Type B pancreatic cell (in vitro differentiated cells): Measurements from ENCODE around the gene EPHA6. TPM values are rescaled to one million over a fixed set of nuclear protein-coding genes. Genes with fewer than 3 reads are reported as not detected.

Experiments
- DNase-seq: peaks from one replicate; pipeline ENCODE4 v3.0.0; 2021; ENCODE audit warnings: mixed read lengths; ENCODE audit not compliant: unreplicated experiment; ENCODE audit errors: extremely low spot score
- H3K27ac Mint-ChIP-seq: 2 replicates; pipeline ENCODE4 v1.8.0; 2021; ENCODE audit warnings: mild to moderate bottlenecking, mixed read lengths
- H3K27me3 Mint-ChIP-seq: 2 replicates; pipeline ENCODE4 v1.8.0; 2021; ENCODE audit warnings: mixed read lengths
- H3K36me3 Mint-ChIP-seq: 2 replicates; pipeline ENCODE4 v1.8.0; 2021; ENCODE audit warnings: mixed read lengths
- H3K4me1 Mint-ChIP-seq: one replicate; pipeline ENCODE4 v1.8.0; 2021; ENCODE audit warnings: mixed read lengths; ENCODE audit not compliant: unreplicated experiment
- H3K4me3 Mint-ChIP-seq: 2 replicates; pipeline ENCODE4 v1.8.0; 2021; ENCODE audit warnings: mild to moderate bottlenecking, mixed read lengths
- H3K9me3 Mint-ChIP-seq: 2 replicates; pipeline ENCODE4 v1.8.0; 2021; ENCODE audit warnings: mixed read lengths
- CTCF ChIP-seq: fragments of 200-600 bp; sonication (generic); conservative IDR thresholded peaks from 2 replicates; pipeline ENCODE4 v1.5.0; 2021; ENCODE audit warnings: antibody characterized with exemption, mild to moderate bottlenecking
- total RNA-seq: library from RNA; stranded (reverse); gene quantifications from 2 replicates; pipeline ENCODE4 v1.2.1, GENCODE V29; 2021; ENCODE audit warnings: low replicate concordance

The EPHA6 gene
- total RNA-seq, 1 donor from 2014 or later, result 9.9 TPM

GRCh38 chr3:97197083-97197482 is 382.7 kb downstream of the EPHA6 start:
- Mint-ChIP-seq H3K4me1 (peaks cover 4% of the 10 kb centered on the region), H3K27ac (no peak overlapping the region), H3K9me3 (no peaks in the 10 kb centered on the region), H3K27me3 (no peaks in the 10 kb centered on the region), H3K36me3 (no peaks in the 10 kb centered on the region), H3K4me3 (no peak overlapping the region)
- no peak for TF ChIP-seq CTCF
- DNase-seq, result no peak

GRCh38 chr3:97197830-97198229 is 383.4 kb downstream of the EPHA6 start:
- Mint-ChIP-seq H3K4me1 (peaks cover 4% of the 10 kb centered on the region), H3K36me3 (no peaks in the 10 kb centered on the region), H3K4me3 (no peak overlapping the region), H3K27me3 (no peaks in the 10 kb centered on the region), H3K9me3 (no peaks in the 10 kb centered on the region), H3K27ac (no peak overlapping the region)
- DNase-seq, result no peak
- TF ChIP-seq CTCF, result no peak

DNA sequence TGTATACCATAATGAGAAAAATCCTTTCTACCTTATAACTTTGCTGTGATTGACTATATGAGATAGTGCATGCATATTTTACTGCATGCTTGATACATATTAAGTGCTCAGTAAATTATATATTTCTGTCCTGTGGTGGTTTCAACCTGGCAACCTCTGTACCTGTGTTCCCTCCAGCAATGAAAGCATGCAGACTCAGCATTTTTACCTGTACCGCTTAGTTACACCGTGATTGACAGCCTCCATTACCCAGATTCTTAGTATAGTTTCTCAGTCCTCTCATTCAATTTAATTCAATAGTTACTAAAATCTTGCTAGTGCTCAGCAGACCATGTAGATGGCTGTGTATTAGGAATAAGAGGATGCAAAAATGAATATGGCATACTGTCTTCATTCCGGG is 386.0 kb downstream of the EPHA6 start:
- peaks cover 4% of the 10 kb centered on the region for H3K4me1 Mint-ChIP-seq
- no peak overlapping the region for H3K4me3 Mint-ChIP-seq
- no peaks in the 10 kb centered on the region for H3K9me3 Mint-ChIP-seq
- H3K27ac Mint-ChIP-seq, result no peak overlapping the region
- H3K36me3 Mint-ChIP-seq, result no peaks in the 10 kb centered on the region
- no peak for DNase-seq
- TF ChIP-seq CTCF, result no peak
- no peaks in the 10 kb centered on the region for H3K27me3 Mint-ChIP-seq

GRCh38 chr3:97201814-97202213 is 387.4 kb downstream of the EPHA6 start:
- no peaks in the 10 kb centered on the region for H3K27me3 Mint-ChIP-seq
- H3K9me3 Mint-ChIP-seq, result no peaks in the 10 kb centered on the region
- no peak overlapping the region for H3K27ac Mint-ChIP-seq
- H3K4me3 Mint-ChIP-seq, result no peak overlapping the region
- H3K36me3 Mint-ChIP-seq, result no peaks in the 10 kb centered on the region
- peaks cover 4% of the 10 kb centered on the region for H3K4me1 Mint-ChIP-seq
- TF ChIP-seq CTCF, result no peak
- no peak for DNase-seq

GRCh38 chr3:97228966-97229365 is 414.6 kb downstream of the EPHA6 start:
- H3K9me3 Mint-ChIP-seq, result no peaks in the 10 kb centered on the region
- H3K36me3 Mint-ChIP-seq, result no peaks in the 10 kb centered on the region
- no peak overlapping the region for H3K4me3 Mint-ChIP-seq
- TF ChIP-seq CTCF, result no peak
- H3K4me1 Mint-ChIP-seq, result peaks cover 15% of the 10 kb centered on the region
- H3K27me3 Mint-ChIP-seq, result no peaks in the 10 kb centered on the region
- DNase-seq, result no peak
- H3K27ac Mint-ChIP-seq, result no peak overlapping the region

GRCh38 chr3:97230486-97230885 is 416.1 kb downstream of the EPHA6 start:
- H3K4me3 Mint-ChIP-seq, result no peak overlapping the region
- peaks cover 18% of the 10 kb centered on the region for H3K4me1 Mint-ChIP-seq
- H3K27me3 Mint-ChIP-seq, result no peaks in the 10 kb centered on the region
- no peak overlapping the region for H3K27ac Mint-ChIP-seq
- no peaks in the 10 kb centered on the region for H3K36me3 Mint-ChIP-seq
- H3K9me3 Mint-ChIP-seq, result no peaks in the 10 kb centered on the region
- no peak for TF ChIP-seq CTCF
- no peak for DNase-seq
